ENCODE measurements around the gene PCDHA12.

GRCh38 chr5:140875085-140876065 is at the start of gene PCDHA12:
- TF ChIP-seq CTCF (IDR thresholded peaks at IDR 0.05): no peak
- TF ChIP-seq POLR2A (IDR thresholded peaks at IDR 0.05): no peak
